H1 (cell line): ENCODE measurements around the gene TRIP13. TPM values are rescaled to one million over a fixed set of nuclear protein-coding genes. Genes with fewer than 3 reads are reported as not detected.

ENCODE experiments used
- CTCF ChIA-PET: fragments of 300-600 bp; sonication (Branson Sonifier 250); formaldehyde crosslinking; loops from one replicate; lab custom pipeline; 2021; ENCODE audit not compliant: partially characterized antibody; lab: Charles Lee
- POLR2A ChIA-PET: fragments of 300-600 bp; sonication (Branson Sonifier 250); formaldehyde crosslinking; loops from one replicate; lab custom pipeline; 2021; ENCODE audit warnings: inconsistent platforms; ENCODE audit not compliant: partially characterized antibody; lab: Charles Lee
- DNase-seq, 2 experiments: peaks; one replicate each; pipeline versions ENCODE4 v3.0.0 to v3.0.0-alpha.2; 2010 to 2022; ENCODE audit warnings: low spot score in 2 of 2, low read depth in 1 of 2, mixed read lengths in 1 of 2
- FAIRE-seq: peaks from 2 replicates; lab custom pipeline; 2011; peaks lifted over from hg19 to GRCh38; lab: Jason Lieb, UNC
- H2AFZ ChIP-seq: 2 replicates; pipeline ENCODE4 v1.8.1; 2012; ENCODE audit warnings: low read length, inconsistent platforms
- H2AK5ac ChIP-seq: 2 replicates; pipeline ENCODE4 v1.6.1; 2013; ENCODE audit warnings: low read depth, low read length
- H2BK120ac ChIP-seq: replicated peaks from 2 replicates; pipeline ENCODE3; 2013; ENCODE audit warnings: low read depth, low read length, inconsistent platforms
- H2BK12ac ChIP-seq: 2 replicates; pipeline ENCODE4 v1.6.1; 2013; ENCODE audit warnings: low read depth, low read length
- H2BK15ac ChIP-seq: 2 replicates; pipeline ENCODE4 v1.6.1; 2013; ENCODE audit warnings: low read length
- H2BK20ac ChIP-seq: 2 replicates; pipeline ENCODE4 v1.6.1; 2013; ENCODE audit warnings: low read length
- H2BK5ac ChIP-seq: 2 replicates; pipeline ENCODE4 v1.6.1; 2013; ENCODE audit warnings: low read depth, low read length
- H3K14ac ChIP-seq: 2 replicates; pipeline ENCODE4 v1.6.1; 2013; ENCODE audit warnings: inconsistent platforms; ENCODE audit not compliant: insufficient read length
- H3K18ac ChIP-seq: 2 replicates; pipeline ENCODE4 v1.6.1; 2013; ENCODE audit warnings: low read length; ENCODE audit errors: extremely low read depth
- H3K23ac ChIP-seq: 2 replicates; pipeline ENCODE4 v1.6.1; 2013; ENCODE audit warnings: inconsistent platforms; ENCODE audit not compliant: insufficient read length
- H3K23me2 ChIP-seq: 2 replicates; pipeline ENCODE4 v1.6.1; 2013; ENCODE audit warnings: low read depth, low read length
- H3K27ac ChIP-seq: 2 replicates; pipeline ENCODE4 v1.6.1; 2011; ENCODE audit warnings: low read depth, low read length, inconsistent platforms
- H3K27me3 ChIP-seq, 4 experiments: replicated peaks in 1 of 4; 1 replicate in 1 of 4; 2 replicates in 3 of 4; pipeline versions ENCODE4 v1.6.1 to v1.8.1; 2011 to 2013; ENCODE audit warnings: low read length in 3 of 4, mild to moderate bottlenecking in 3 of 4, inconsistent platforms in 2 of 4, mixed read lengths in 2 of 4, moderate library complexity in 1 of 4; ENCODE audit not compliant: control insufficient read depth in 3 of 4, insufficient read depth in 3 of 4; ENCODE audit errors: extremely low read depth in 1 of 4
- H3K36me3 ChIP-seq, 4 experiments: 2 replicates each; pipeline versions ENCODE4 v1.6.1 to v1.8.1; 2011 to 2013; ENCODE audit warnings: mild to moderate bottlenecking in 4 of 4, low read length in 3 of 4, moderate library complexity in 2 of 4, control low read depth in 1 of 4, inconsistent platforms in 1 of 4; ENCODE audit not compliant: insufficient read depth in 4 of 4, control insufficient read depth in 2 of 4
- H3K4ac ChIP-seq: replicated peaks from 2 replicates; pipeline ENCODE3; 2013; ENCODE audit warnings: low read length, low read depth, mixed read lengths, inconsistent platforms; ENCODE audit not compliant: insufficient read length
- H3K4me1 ChIP-seq, 4 experiments: replicated peaks in 1 of 4; 1 replicate in 1 of 4; 2 replicates in 3 of 4; pipeline versions ENCODE4 v1.6.1 to v1.8.1; 2011 to 2013; ENCODE audit warnings: low read length in 3 of 4, inconsistent platforms in 2 of 4, mixed read lengths in 1 of 4; ENCODE audit not compliant: insufficient read depth in 4 of 4, control insufficient read depth in 3 of 4
- H3K4me2 ChIP-seq, 2 experiments: 2 replicates each; pipeline versions ENCODE4 v1.6.1 to v1.8.1; 2011 to 2013; ENCODE audit warnings: low read depth in 2 of 2, low read length in 2 of 2, control low read depth in 1 of 2, inconsistent platforms in 1 of 2, mild to moderate bottlenecking in 1 of 2; ENCODE audit not compliant: insufficient read depth in 1 of 2
- H3K4me3 ChIP-seq, 4 experiments: fragments of 200-600, 300-600 bp in 1 of 4; sonication (generic), shearing (Covaris generic), sonication (Bioruptor Twin) in 1 of 4; 2 replicates each; pipeline versions ENCODE4 v1.5.1 to v1.8.1; 2011 to 2016; ENCODE audit warnings: low read length in 4 of 4, low read depth in 3 of 4, control low read depth in 2 of 4, inconsistent platforms in 2 of 4, mild to moderate bottlenecking in 2 of 4, mixed read lengths in 1 of 4, moderate library complexity in 1 of 4; ENCODE audit not compliant: insufficient read depth in 2 of 4; ENCODE audit errors: extremely low read depth in 1 of 4
- H3K56ac ChIP-seq: replicated peaks from 2 replicates; pipeline ENCODE3; 2013; ENCODE audit warnings: low read depth, mild to moderate bottlenecking, mixed read lengths, low read length, inconsistent platforms; ENCODE audit not compliant: insufficient read length
- H3K79me1 ChIP-seq: 2 replicates; pipeline ENCODE4 v1.6.1; 2013; ENCODE audit warnings: low read depth, low read length, control low read depth
- H3K79me2 ChIP-seq, 2 experiments: 2 replicates each; pipeline versions ENCODE4 v1.6.1 to v1.8.1; 2012 to 2013; ENCODE audit warnings: low read length in 2 of 2, mild to moderate bottlenecking in 2 of 2, inconsistent platforms in 1 of 2; ENCODE audit not compliant: insufficient read depth in 2 of 2, control insufficient read depth in 1 of 2
- H3K9ac ChIP-seq, 4 experiments: replicated peaks in 1 of 4; 1 replicate in 1 of 4; 2 replicates in 3 of 4; pipeline versions ENCODE4 v1.6.1 to v1.8.1; 2011 to 2013; ENCODE audit warnings: low read depth in 3 of 4, low read length in 3 of 4, control low read depth in 2 of 4, mild to moderate bottlenecking in 2 of 4, moderate library complexity in 2 of 4, inconsistent platforms in 1 of 4; ENCODE audit errors: extremely low read depth in 1 of 4
- H3K9me3 ChIP-seq, 2 experiments: 2 replicates each; pipeline versions ENCODE4 v1.6.1 to v1.8.1; 2012 to 2013; ENCODE audit warnings: mild to moderate bottlenecking in 2 of 2, moderate library complexity in 2 of 2, control low read depth in 1 of 2, inconsistent platforms in 1 of 2, low read depth in 1 of 2, low read length in 1 of 2, mixed read lengths in 1 of 2; ENCODE audit not compliant: insufficient read depth in 2 of 2
- H4K20me1 ChIP-seq, 2 experiments: replicated peaks in 1 of 2; 2 replicates each; pipeline versions ENCODE3 to v1.8.1; 2011 to 2013; ENCODE audit warnings: inconsistent platforms in 2 of 2, low read length in 2 of 2, mild to moderate bottlenecking in 1 of 2; ENCODE audit not compliant: insufficient read depth in 2 of 2, control insufficient read depth in 1 of 2
- H4K5ac ChIP-seq: 2 replicates; pipeline ENCODE4 v1.6.1; 2013; ENCODE audit warnings: low read length, low read depth, mixed read lengths, inconsistent platforms; ENCODE audit not compliant: insufficient read length
- H4K8ac ChIP-seq: 2 replicates; pipeline ENCODE4 v1.8.0; 2013; ENCODE audit warnings: mild to moderate bottlenecking, moderate library complexity, low read length, inconsistent platforms; ENCODE audit not compliant: insufficient read depth; ENCODE audit errors: extremely low read depth
- H4K91ac ChIP-seq: replicated peaks from 2 replicates; pipeline ENCODE3; 2013; ENCODE audit warnings: low read length, mixed read lengths, inconsistent platforms; ENCODE audit not compliant: insufficient read length
- BACH1 ChIP-seq: IDR thresholded peaks from 2 replicates; pipeline ENCODE4 v1.6.1; 2012; ENCODE audit warnings: low read length, improper control_type of control experiment
- BRCA1 ChIP-seq: IDR thresholded peaks from 2 replicates; pipeline ENCODE4 v1.6.1; 2012; ENCODE audit warnings: low read depth, low read length, improper control_type of control experiment
- CBX8 ChIP-seq: fragments of 300-800, 300-1000 bp; sonication (generic); IDR thresholded peaks from 2 replicates; pipeline ENCODE4 v1.7.1; 2016; ENCODE audit warnings: low read depth, low read length, borderline replicate concordance
- GTF2F1 ChIP-seq: IDR thresholded peaks from 2 replicates; pipeline ENCODE4 v1.6.1; 2012; ENCODE audit warnings: low read depth, low read length, improper control_type of control experiment, borderline replicate concordance
- HDAC6 ChIP-seq: IDR thresholded peaks from one replicate; pipeline ENCODE4 v1.7.1; 2012; ENCODE audit warnings: low read depth, mild to moderate bottlenecking, inconsistent platforms, low read length, moderate library complexity
- RBBP5 ChIP-seq: IDR thresholded peaks from 2 replicates; pipeline ENCODE4 v1.7.1; 2012; ENCODE audit warnings: low read depth, mild to moderate bottlenecking, inconsistent platforms, low read length, moderate library complexity, borderline replicate concordance
- SIX5 ChIP-seq: IDR thresholded peaks from 2 replicates; pipeline ENCODE4 v1.6.1; 2011; ENCODE audit warnings: mild to moderate bottlenecking, low read depth, low read length
- SP2 ChIP-seq: IDR thresholded peaks from 2 replicates; pipeline ENCODE4 v1.6.1; 2012; ENCODE audit warnings: mild to moderate bottlenecking, low read length, inconsistent platforms
- WGBS, 2 experiments: shearing (Covaris generic) in 1 of 2; methylation state at CpG; one replicate each; pipeline versions ENCODE4 v1.1.6 to v1.1.7; 2013 to 2015; ENCODE audit warnings: low lambda C conversion rate in 2 of 2, mixed read lengths in 2 of 2, inconsistent platforms in 1 of 2, low coverage in 1 of 2, missing lambda C conversion rate in 1 of 2; ENCODE audit not compliant: insufficient replicate concordance in 2 of 2, insufficient coverage in 1 of 2, insufficient read length in 1 of 2; ENCODE audit errors: extremely low coverage in 1 of 2, missing lambda C conversion rate in 1 of 2; 5-methylcytosine and 5-hydroxymethylcytosine counted together
- polyA plus RNA-seq, 7 experiments: library from polyadenylated mRNA; depleted of rRNA in 3 of 7; stranded (reverse) in 5 of 7; unstranded in 2 of 7; fragments of >200 nt in 5 of 7; fragments of 200-250 nt in 2 of 7; gene quantifications; 1 replicate in 5 of 7; 2 replicates in 1 of 7; 4 replicates in 1 of 7; pipeline versions ENCODE4 v1.2.1 to v1.2.3, GENCODE V29; 2011 to 2013; ENCODE audit warnings: missing spikeins in 2 of 7, mixed read lengths in 2 of 7
- total RNA-seq: library from RNA; stranded (reverse); fragmentation: NEBNext Ultra II Directional; extraction: Animal tissue kit (Norgen Biotek cat#: 25700); gene quantifications from 2 replicates; pipeline ENCODE4 v1.2.1, GENCODE V29; 2021
- TF ChIP-seq, protein P1 (sequence below): IDR thresholded peaks from 2 replicates; pipeline ENCODE4 v1.6.1; 2012; ENCODE audit warnings: low read length, inconsistent platforms
- TF ChIP-seq, protein P2 (sequence below): IDR thresholded peaks from 2 replicates; pipeline ENCODE4 v1.6.1; 2012; ENCODE audit warnings: inconsistent platforms
- TF ChIP-seq, protein P3 (sequence below): IDR thresholded peaks from 2 replicates; pipeline ENCODE4 v1.6.1; 2011; ENCODE audit warnings: low read depth, mild to moderate bottlenecking, low read length; ENCODE audit not compliant: insufficient read depth

TRIP13 gene
- total and polyA plus RNA-seq, 2 of the 8 experiments (the other 6 are each of a cell fraction or from before 2014, with no cell fraction given), result 20.0 to 39.2 TPM

DNA sequence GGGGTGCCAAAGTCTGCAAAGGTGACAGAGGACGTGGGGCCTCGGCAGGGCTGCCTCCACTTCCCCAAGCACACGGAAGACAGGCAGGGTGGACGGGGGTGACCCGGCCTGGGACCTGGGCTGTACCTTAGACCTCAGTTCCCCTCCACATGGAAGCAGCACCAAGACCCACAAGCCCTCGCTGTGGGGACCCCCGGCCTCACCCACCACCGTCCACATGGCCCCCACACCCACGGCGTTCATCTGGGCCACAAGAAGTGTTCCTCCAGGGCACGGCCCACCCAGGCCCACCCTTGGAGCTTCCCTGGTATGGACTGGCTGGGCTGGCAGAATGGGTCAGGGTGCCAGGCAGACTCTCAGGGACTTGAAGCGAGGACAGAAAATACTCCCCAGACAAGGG is 70.1 kb downstream of the TRIP13 start:
- H4K20me1 ChIP-seq, result no peaks in the 10 kb centered on the region
- H2AK5ac ChIP-seq, result no peak overlapping the region
- H3K79me1 ChIP-seq, result no peaks in the 10 kb centered on the region
- H2BK15ac ChIP-seq, result no peak overlapping the region
- CTCF ChIA-PET, result no interaction called here
- H4K5ac ChIP-seq, result no peak overlapping the region
- no peak overlapping the region for H3K56ac ChIP-seq
- no peak overlapping the region for H3K14ac ChIP-seq
- 83% methylated on average over 8 of the region's 12 CpGs; no CpG with 5 or more reads in 1 of the 2 experiments for WGBS, 2 experiments
- H3K4me1 ChIP-seq, result no peaks in the 10 kb centered on the region
- no peak overlapping the region for H2BK20ac ChIP-seq
- no peak overlapping the region for H2BK12ac ChIP-seq
- no peak overlapping the region for H2AFZ ChIP-seq
- no peak overlapping the region for H2BK120ac ChIP-seq
- POLR2A ChIA-PET, result no interaction called here
- H3K36me3 ChIP-seq, result no peaks in the 10 kb centered on the region
- H4K91ac ChIP-seq, result no peak overlapping the region
- no peak overlapping the region for H3K23ac ChIP-seq
- no peak overlapping the region for H3K27ac ChIP-seq
- no peak overlapping the region for H3K4me3 ChIP-seq
- DNase-seq (no peak), FAIRE-seq (no peak)
- no peaks in the 10 kb centered on the region for H3K23me2 ChIP-seq
- H3K79me2 ChIP-seq, result no peaks in the 10 kb centered on the region
- H3K9me3 ChIP-seq, result no peaks in the 10 kb centered on the region
- H3K4me2 ChIP-seq, result no peak overlapping the region
- H3K27me3 ChIP-seq, result no peaks in the 10 kb centered on the region
- no peak overlapping the region for H3K18ac ChIP-seq
- no peak overlapping the region for H2BK5ac ChIP-seq
- no peak overlapping the region for H3K9ac ChIP-seq
- H3K4ac ChIP-seq, result no peak overlapping the region
- 0 out of 2 replicates have a peak overlapping the region, but pooled peaks have one; percentile 46 for H4K8ac ChIP-seq
- no peak for TF ChIP-seq BRCA1
- no peak for TF ChIP-seq SP2
- TF ChIP-seq SIX5, result no peak
- TF ChIP-seq CBX8, result no peak
- no peak for TF ChIP-seq HDAC6
- TF ChIP-seq GTF2F1, result no peak
- TF ChIP-seq, protein P1, sequence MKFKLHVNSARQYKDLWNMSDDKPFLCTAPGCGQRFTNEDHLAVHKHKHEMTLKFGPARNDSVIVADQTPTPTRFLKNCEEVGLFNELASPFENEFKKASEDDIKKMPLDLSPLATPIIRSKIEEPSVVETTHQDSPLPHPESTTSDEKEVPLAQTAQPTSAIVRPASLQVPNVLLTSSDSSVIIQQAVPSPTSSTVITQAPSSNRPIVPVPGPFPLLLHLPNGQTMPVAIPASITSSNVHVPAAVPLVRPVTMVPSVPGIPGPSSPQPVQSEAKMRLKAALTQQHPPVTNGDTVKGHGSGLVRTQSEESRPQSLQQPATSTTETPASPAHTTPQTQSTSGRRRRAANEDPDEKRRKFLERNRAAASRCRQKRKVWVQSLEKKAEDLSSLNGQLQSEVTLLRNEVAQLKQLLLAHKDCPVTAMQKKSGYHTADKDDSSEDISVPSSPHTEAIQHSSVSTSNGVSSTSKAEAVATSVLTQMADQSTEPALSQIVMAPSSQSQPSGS, result no peak
- TF ChIP-seq RBBP5, result no peak
- TF ChIP-seq, protein P2, sequence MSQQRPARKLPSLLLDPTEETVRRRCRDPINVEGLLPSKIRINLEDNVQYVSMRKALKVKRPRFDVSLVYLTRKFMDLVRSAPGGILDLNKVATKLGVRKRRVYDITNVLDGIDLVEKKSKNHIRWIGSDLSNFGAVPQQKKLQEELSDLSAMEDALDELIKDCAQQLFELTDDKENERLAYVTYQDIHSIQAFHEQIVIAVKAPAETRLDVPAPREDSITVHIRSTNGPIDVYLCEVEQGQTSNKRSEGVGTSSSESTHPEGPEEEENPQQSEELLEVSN, result no peak
- TF ChIP-seq, protein P3, sequence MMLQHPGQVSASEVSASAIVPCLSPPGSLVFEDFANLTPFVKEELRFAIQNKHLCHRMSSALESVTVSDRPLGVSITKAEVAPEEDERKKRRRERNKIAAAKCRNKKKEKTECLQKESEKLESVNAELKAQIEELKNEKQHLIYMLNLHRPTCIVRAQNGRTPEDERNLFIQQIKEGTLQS, result no peak
- no peak for TF ChIP-seq BACH1
